Bladder microvascular endothelial cell (primary cell): Measurements from ENCODE around the gene TRMT10B. TPM values are rescaled to one million over a fixed set of nuclear protein-coding genes. Genes with fewer than 3 reads are reported as not detected.

Experiments used
- total RNA-seq: library from RNA; depleted of rRNA; stranded (reverse); fragments of >200 nt; gene quantifications from 2 replicates; pipeline ENCODE4 v1.2.3, GENCODE V29; 2014

TRMT10B gene, protein sequence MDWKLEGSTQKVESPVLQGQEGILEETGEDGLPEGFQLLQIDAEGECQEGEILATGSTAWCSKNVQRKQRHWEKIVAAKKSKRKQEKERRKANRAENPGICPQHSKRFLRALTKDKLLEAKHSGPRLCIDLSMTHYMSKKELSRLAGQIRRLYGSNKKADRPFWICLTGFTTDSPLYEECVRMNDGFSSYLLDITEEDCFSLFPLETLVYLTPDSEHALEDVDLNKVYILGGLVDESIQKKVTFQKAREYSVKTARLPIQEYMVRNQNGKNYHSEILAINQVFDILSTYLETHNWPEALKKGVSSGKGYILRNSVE
- 1.8 and 2.8 TPM in 2 replicates for total RNA-seq

DNA sequence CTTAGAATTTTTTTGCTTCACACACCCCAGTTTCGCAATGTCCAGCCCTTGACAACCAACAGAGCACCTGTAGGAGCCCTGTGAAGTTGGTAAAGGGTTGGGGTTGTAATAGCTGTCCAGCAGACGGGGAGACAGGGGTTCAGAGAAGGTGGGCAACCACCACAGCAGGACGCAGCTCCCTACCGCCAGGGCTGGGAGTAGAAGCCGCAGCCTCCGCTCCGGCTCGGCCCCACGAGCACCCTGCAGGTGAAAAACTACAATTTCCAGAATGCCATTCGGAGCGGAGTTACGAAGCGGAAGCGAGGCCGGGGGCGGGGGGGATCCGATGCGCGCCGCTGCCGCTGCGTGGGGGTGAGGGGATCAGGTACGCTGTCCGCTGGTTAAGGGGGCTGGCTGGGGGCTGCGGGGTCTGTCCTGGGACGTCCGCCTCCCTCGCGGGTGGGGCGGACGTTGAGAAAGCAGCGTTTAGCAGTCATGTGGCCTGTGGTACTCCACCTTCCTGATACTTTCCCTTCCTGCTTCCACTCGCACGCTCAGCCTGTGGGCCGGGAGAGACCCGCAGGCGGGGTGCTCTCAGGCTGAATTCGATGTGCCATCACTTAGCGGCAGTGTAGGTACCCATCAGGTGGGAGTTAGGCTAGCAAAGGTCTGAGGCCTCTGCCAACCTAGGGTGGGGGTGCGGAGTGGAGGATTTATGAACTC lies at the start of gene TRMT10B:
TSS of gene TRMT10B (plus strand) at position 317 of the 702 bp plus-strand sequence. CDS start 8,127 bp downstream, outside the sequence.

DNA sequence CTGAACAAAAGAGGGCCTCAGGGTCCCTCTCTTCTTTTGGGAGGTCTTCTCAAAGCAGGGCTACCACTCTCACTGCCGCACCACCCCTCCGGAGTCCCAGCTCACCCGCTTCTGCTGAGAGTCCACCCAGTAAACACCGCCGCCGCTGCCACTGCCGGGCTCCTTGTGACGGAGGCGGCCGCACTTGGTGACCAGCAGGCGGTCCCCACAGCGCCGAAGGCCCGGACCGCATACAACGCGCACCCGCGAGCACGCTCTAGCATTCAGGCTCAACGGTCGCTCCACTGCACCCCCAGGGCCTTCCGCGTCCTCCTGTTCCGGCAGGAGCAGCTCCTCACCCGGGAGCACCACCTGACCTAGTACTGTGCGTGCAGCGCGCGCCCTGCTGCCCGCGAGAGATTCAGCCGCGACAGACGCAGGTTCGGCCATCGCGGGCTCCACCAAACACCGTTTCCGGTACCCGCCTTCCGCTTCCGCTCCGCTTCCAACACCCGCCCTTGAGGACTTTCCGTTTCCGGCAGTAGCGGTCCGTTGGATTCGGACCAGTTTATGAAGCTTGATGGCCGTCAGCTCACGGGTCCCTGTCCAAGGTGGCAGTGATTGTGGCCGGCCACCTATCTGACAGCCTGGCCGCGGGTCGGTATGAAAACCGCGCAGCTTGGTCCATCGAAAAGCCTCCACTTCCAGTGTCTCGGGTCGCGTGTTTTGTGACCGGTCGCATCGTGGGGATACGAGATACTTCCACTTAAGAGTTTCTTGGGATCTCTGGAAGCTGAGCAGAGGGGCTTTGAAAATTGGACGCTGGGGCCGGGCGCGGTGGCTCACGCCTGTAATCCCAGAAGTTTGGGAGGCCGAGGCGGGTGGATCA lies 31.2 kb downstream of the TRMT10B start, which contains the start of gene EXOSC3:
TSS of gene EXOSC3 (minus strand) at position 449 of the 868 bp plus-strand sequence. CDS start at position 429, 20 bp downstream.

DNA sequence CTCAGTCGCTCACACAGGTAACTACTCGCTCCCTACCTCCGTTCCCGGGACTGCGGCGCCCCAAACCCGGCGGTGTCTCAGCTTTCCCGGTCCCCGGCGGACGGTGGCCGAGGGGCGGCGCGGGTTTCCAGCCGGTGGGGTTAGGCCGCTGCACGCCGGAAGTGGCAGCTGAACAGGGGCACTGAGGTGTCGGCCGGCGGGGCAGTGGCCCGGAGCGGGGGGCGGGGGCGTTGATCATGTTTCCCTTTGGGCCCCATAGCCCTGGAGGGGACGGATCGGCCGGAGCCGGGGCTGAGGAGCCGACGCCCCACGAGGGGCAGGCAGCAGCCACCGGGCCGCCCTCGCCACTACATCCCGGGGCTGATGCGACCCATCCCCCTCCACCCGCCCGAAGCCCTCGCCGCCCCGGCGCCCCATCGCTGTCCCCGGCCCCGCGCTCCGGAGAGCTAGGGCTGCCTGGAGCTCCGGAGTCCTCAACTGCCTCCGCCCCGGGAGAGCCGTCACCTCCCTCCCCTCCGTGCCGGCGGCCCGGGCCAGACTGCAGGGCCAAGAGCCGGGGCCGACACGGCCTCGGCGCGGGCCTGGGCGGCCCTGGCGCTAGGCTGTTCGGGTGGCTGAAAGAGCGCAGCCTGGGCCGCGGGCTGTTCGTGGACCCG lies 47.2 kb downstream of the TRMT10B start, which contains the start of gene DCAF10:
TSS of gene DCAF10 (plus strand) at position 167 of the 656 bp plus-strand sequence. CDS start at position 237, 70 bp downstream.

Other genes starting within 250 kb of the TRMT10B start
- gene FBXO10, start 177.4 kb upstream of the TRMT10B start, total RNA-seq: 8.4 and 15.5 TPM in 2 replicates
- 118 and 146 TPM in 2 replicates for gene TOMM5, start 161.2 kb upstream of the TRMT10B start, total RNA-seq
- not detected in 2 replicates for gene FRMPD1, start 102.9 kb upstream of the TRMT10B start, total RNA-seq
- 20.7 and 26.3 TPM in 2 replicates for gene EXOSC3, start 31.3 kb downstream of the TRMT10B start, total RNA-seq
- gene DCAF10, start 47.0 kb downstream of the TRMT10B start, total RNA-seq: 11.3 and 39.0 TPM in 2 replicates
- 49.7 and 65.5 TPM in 2 replicates for gene SLC25A51, start 150.3 kb downstream of the TRMT10B start, total RNA-seq